ENCODE results near the gene IPCEF1. TPM values are rescaled to one million over a fixed set of nuclear protein-coding genes. Genes with fewer than 3 reads are reported as not detected.

The IPCEF1 gene
- total and polyA plus RNA-seq, 2 of the 4 experiments (the other 2 are of a cell fraction), result under 0.01 to 0.03 TPM

GRCh38 chr6:154267508-154268106 lies 89.0 kb downstream of the IPCEF1 start:
- H4K5ac ChIP-seq (ENCODE audit: low read depth, low read length), result no peak overlapping the region
- H2BK5ac ChIP-seq (ENCODE audit: low read depth, low read length, poor library complexity, severe bottlenecking), result no peak overlapping the region
- H3K56ac ChIP-seq (ENCODE audit: extremely low read depth, insufficient read depth, low read length), result no peak overlapping the region
- H3K79me1 ChIP-seq (ENCODE audit: low read depth in 1 of 2, low read length in 2 of 2), result no peaks in the 10 kb centered on the region
- no peaks in the 10 kb centered on the region for H4K20me1 ChIP-seq (ENCODE audit: insufficient read depth, low read length)
- in situ Hi-C loops (cut with MboI; ENCODE audit: low sequenced_read_pairs) (no loop called here), dilution Hi-C loops (cut with HindIII; ENCODE audit: low sequenced_read_pairs, unreplicated experiment) (no loop called here), intact Hi-C loops (cut with micrococcal nuclease) (no loop called here)
- no peak overlapping the region for H3K23ac ChIP-seq (ENCODE audit: low read depth, low read length)
- no peak for ATAC-seq (ENCODE audit: low read depth)
- 70% methylated on average over 2 of the region's 3 CpGs; no CpG with 5 or more reads in 1 of the 2 experiments for WGBS, 2 experiments (ENCODE audit: extremely low coverage in 2 of 2, insufficient read length in 1 of 2)
- H3K9me3 ChIP-seq (ENCODE audit: control insufficient read depth, insufficient read depth, low read length), result no peaks in the 10 kb centered on the region
- no peak overlapping the region for H3K27ac ChIP-seq (ENCODE audit: insufficient read depth, low read length)
- ChIA-PET POLR2A (ENCODE audit: unreplicated experiment) (no interaction called here), CTCF (no interaction called here)
- H3K18ac ChIP-seq (ENCODE audit: low read depth, low read length), result no peak overlapping the region
- no peak overlapping the region for H2AFZ ChIP-seq (replicated peaks; ENCODE audit: low read length, poor library complexity)
- TF ChIP-seq NFE2L2 (IDR thresholded peaks at IDR 0.05; ENCODE audit: low read depth, low read length), result no peak
- no peak for TF ChIP-seq FOS (IDR thresholded peaks at IDR 0.05; ENCODE audit: low read depth, low read length)
- H2BK15ac ChIP-seq (ENCODE audit: low read depth, low read length), result no peak overlapping the region
- no peak overlapping the region for H4K8ac ChIP-seq (ENCODE audit: low read depth in 2 of 2, low read length in 2 of 2)
- H3K27me3 ChIP-seq (ENCODE audit: control insufficient read depth, insufficient read depth, low read length), result no peaks in the 10 kb centered on the region
- BruUV-seq (replicated peaks), result no TSS peak
- H3K4me1 ChIP-seq (ENCODE audit: control insufficient read depth, insufficient read depth, low read length), result no peaks in the 10 kb centered on the region
- H3K4ac ChIP-seq (ENCODE audit: low read depth, low read length), result no peak overlapping the region
- H3K14ac ChIP-seq (replicated peaks; ENCODE audit: low read depth, low read length), result no peak overlapping the region
- H3K9me1 ChIP-seq (ENCODE audit: insufficient read depth, low read length), result no peaks in the 10 kb centered on the region
- H4K91ac ChIP-seq (ENCODE audit: insufficient read depth, low read depth, low read length), result no peak overlapping the region
- H2BK20ac ChIP-seq (ENCODE audit: low read depth, low read length), result no peak overlapping the region
- H2BK120ac ChIP-seq (ENCODE audit: low read depth, low read length), result no peak overlapping the region
- no peak overlapping the region for H2AK9ac ChIP-seq (replicated peaks; ENCODE audit: low read depth, low read length, poor library complexity)
- H3K36me3 ChIP-seq (ENCODE audit: control insufficient read depth, insufficient read depth, low read length), result no peaks in the 10 kb centered on the region
- DNase-seq, result no peak
- no peak overlapping the region for H3K9ac ChIP-seq (ENCODE audit: low read depth, low read length)
- no peak overlapping the region for H3K4me2 ChIP-seq (ENCODE audit: low read depth, low read length)
- H3K4me3 ChIP-seq (ENCODE audit: insufficient read depth, low read depth, low read length), result no peak overlapping the region
- no peak overlapping the region for H2AK5ac ChIP-seq (ENCODE audit: low read depth, low read length)
